DOHH2 (cell line): ENCODE results near the gene P4HTM.

Experiments
- H3F3A ChIP-seq: fragments of 200-600 bp; sonication (generic), shearing (Covaris generic); 2 replicates; pipeline ENCODE4 v1.6.0; 2016; ENCODE audit warnings: antibody characterized with exemption, mild to moderate bottlenecking; ENCODE audit not compliant: control insufficient read depth, insufficient read depth
- H3K27ac ChIP-seq: fragments of 200-600 bp; sonication (generic); 2 replicates; pipeline ENCODE4 v1.5.1; 2014; ENCODE audit warnings: low read depth, mild to moderate bottlenecking, low read length, moderate library complexity
- H3K27me3 ChIP-seq: fragments of 200-600 bp; sonication (generic); 2 replicates; pipeline ENCODE4 v1.6.1; 2014; ENCODE audit warnings: mild to moderate bottlenecking, low read length, mixed read lengths; ENCODE audit not compliant: control insufficient read depth
- H3K36me3 ChIP-seq: fragments of 200-600 bp; sonication (generic); 2 replicates; pipeline ENCODE4 v1.6.1; 2014; ENCODE audit warnings: mild to moderate bottlenecking, low read length, moderate library complexity, mixed read lengths; ENCODE audit not compliant: control insufficient read depth
- H3K4me1 ChIP-seq: fragments of 200-600 bp; sonication (generic); 2 replicates; pipeline ENCODE4 v1.6.1; 2014; ENCODE audit warnings: mild to moderate bottlenecking, low read length, mixed read lengths; ENCODE audit not compliant: control insufficient read depth
- H3K4me2 ChIP-seq: fragments of 200-600 bp; sonication (generic); 2 replicates; pipeline ENCODE4 v1.6.0; 2014; ENCODE audit warnings: mild to moderate bottlenecking, low read length, moderate library complexity
- H3K4me3 ChIP-seq: fragments of 200-600 bp; sonication (generic); 2 replicates; pipeline ENCODE4 v1.5.1; 2014; ENCODE audit warnings: mild to moderate bottlenecking, low read length, mixed read lengths
- H3K79me2 ChIP-seq: fragments of 200-600 bp; sonication (generic); 2 replicates; pipeline ENCODE4 v1.6.1; 2014; ENCODE audit warnings: mild to moderate bottlenecking, low read length, mixed read lengths; ENCODE audit not compliant: control insufficient read depth
- H3K9me2 ChIP-seq: fragments of 200-600 bp; sonication (generic); replicated peaks from 2 replicates; pipeline ENCODE4 v1.6.1; 2014; ENCODE audit warnings: mild to moderate bottlenecking, low read length, mixed read lengths; ENCODE audit not compliant: control insufficient read depth
- H3K9me3 ChIP-seq: fragments of 200-600 bp; sonication (generic); 2 replicates; pipeline ENCODE4 v1.6.1; 2014; ENCODE audit warnings: antibody characterized with exemption, low read length, mixed read lengths; ENCODE audit not compliant: control insufficient read depth, insufficient read depth
- H4K20me1 ChIP-seq: fragments of 200-600 bp; sonication (generic); 2 replicates; pipeline ENCODE4 v1.6.0; 2014; ENCODE audit warnings: low read depth, mild to moderate bottlenecking, antibody characterized with exemption, low read length, moderate library complexity; ENCODE audit not compliant: control insufficient read depth, insufficient read depth
- CTCF ChIP-seq: fragments of 200-600 bp; sonication (generic); IDR thresholded peaks from one replicate; pipeline ENCODE4 v1.5.1; 2014; ENCODE audit warnings: antibody characterized with exemption, mild to moderate bottlenecking, low read depth, low read length; ENCODE audit not compliant: poor library complexity, severe bottlenecking
- EZH2phosphoT487 ChIP-seq: fragments of 200-600 bp; sonication (generic); IDR thresholded peaks from 2 replicates; pipeline ENCODE4 v1.6.1; 2017; ENCODE audit warnings: borderline replicate concordance, mild to moderate bottlenecking, antibody characterized with exemption, low read length, moderate library complexity, mixed read lengths

Gene P4HTM

GRCh38 chr3:49054344-49054862 is 64.4 kb downstream of the P4HTM start:
- Histone ChIP-seq H3K36me3 (peaks cover 70% of the 10 kb centered on the region), H3K4me1 (no peaks in the 10 kb centered on the region), H3F3A (no peaks in the 10 kb centered on the region), H4K20me1 (peaks cover 3% of the 10 kb centered on the region; the same call in 1 of the 2 replicates), H3K4me3 (no peak overlapping the region), H3K9me3 (no peaks in the 10 kb centered on the region), H3K9me2 (no peaks in the 10 kb centered on the region), H3K4me2 (no peak overlapping the region), H3K79me2 (peaks cover 45% of the 10 kb centered on the region), H3K27me3 (no peaks in the 10 kb centered on the region), H3K27ac (no peak overlapping the region)
- TF ChIP-seq CTCF (no peak), EZH2phosphoT487 (no peak)
